Stimulated activated CD4-positive, alpha-beta T cell treated with anti-CD3 and anti-CD28 coated beads, Interleukin-2, amount 100 ng/mL, for 48 hours (primary cell): Measurements from ENCODE around the gene SPIN1.

Experiments used
- DNase-seq, 2 donors: peaks; one replicate each; pipeline ENCODE4 v3.0.0-alpha.2; 2020

SPIN1 gene

DNA sequence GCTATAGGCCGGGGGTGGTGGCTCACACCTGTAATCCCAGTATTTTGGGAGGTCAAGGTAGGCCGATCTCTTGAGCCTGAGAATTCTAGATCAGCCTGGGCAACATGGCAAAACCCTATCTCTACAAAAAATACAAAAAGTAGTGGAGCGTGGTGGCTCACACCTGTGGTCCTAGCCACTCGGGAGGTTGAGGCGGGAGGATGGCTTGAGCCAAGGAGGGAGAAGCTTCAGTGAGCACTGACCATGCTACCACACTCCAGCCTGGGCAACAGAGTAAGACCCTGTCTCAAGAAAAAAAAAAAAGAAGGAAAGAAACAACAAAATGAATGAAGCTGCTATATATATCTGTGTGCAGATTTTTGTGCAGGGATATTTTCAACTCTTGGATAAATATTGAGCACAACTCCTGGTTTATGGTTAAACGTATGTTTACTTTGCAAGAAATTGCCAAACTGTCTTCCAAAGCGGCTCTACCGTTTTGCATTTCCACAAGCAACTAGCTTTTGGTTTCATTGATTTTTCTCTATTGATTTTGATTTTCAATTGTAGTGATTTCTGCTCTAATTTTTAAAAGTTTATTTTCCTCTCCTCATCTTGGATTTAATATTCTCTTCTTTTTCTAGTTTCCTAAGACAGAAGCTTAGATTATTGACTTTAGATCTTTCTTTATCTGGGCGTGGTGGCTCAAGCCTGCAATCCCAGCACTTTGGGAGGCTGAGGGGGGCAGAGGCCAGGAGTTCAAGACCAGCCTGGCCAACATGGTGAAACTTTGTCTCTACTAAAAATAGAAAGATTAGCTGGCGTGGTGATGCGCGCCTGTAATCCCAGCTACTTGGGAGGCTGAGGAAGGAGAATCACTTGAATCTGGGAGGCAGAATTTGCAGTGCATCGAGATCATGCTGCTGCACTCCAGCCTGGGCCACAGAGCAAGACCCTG is 49.2 kb downstream of the SPIN1 start:
- no peak for DNase-seq

DNA sequence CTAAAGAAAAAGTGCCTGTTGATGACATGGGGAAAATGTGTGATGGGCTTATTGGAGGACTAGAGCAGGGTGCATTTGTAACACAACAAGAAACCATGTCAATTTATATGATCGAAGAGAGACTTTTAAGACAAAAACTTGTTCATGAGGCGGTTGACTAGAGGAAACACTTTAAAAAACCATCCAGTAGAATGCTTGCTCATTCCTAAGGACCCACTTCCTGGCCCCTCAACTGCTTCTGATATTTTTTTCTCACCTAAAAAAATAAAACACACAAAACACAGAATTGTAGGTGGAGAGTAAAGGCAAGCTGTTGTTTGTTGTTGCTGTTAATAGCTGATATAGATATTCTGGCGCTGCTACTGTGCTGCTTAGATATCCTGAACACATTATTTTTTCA is 50.6 kb downstream of the SPIN1 start:
- no peak for DNase-seq

DNA sequence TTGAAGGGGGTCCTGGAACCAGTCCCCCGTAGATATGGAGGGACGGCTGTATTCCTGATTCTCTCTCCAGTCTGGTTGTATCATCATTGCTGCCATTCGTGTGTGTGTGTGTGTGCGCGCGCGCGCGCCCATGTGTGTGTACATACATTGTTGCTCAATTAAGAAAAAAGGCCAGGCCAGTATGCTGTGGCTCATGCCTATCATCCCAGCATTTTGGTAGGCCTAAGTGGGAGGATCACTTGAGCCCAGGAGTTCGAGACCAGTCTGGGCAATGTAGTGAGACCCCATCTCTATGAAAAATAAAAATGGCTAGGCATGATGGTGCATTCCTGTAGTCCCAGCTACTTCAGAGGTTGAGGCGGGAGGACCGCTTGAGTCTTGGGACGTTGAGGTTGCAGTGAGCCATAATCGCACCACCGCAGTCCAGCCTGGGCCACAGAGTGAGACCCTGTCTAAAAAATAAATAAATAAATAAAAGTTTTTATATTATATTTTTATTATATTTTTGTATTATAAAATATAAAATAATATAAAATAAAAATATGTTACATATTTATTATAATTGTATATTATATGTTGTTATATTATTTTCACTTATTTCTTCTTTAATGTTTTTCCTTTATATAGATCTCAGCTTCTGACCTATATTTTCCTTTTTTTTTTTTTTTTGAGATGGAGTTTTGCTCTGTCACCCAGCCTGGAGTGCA is 53.2 kb downstream of the SPIN1 start:
- no peak for DNase-seq

DNA sequence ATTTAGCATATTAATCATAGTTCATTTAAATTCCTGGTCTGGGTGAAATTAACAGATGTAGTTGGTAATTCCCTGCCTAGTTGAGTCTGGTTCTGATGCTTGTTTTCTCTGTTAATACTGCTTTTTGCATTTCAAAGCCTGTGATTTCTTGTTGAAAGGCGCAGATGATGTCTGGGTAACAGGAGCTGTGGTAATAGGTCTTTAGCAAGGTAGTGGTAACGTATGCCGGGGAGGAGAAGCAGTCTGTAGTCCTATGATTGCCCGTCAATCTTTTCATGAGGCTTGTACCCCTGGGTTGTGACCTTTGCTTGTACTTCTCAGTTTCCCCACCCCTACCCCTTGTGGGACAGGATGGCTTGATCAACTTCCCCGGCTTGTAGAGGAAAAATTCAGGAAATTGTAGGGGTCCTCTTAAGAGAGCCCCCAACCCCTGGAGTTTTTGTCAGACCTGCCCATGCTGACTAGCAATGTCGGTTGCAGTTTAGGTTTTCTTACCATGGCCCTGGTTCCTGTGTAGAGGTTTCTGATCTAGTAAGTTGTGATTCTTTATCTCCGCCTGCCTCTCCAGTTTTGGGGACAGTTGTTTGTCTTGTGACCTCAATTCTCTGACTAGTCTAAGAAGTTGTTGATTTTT is 55.4 kb downstream of the SPIN1 start:
- no peak for DNase-seq

DNA sequence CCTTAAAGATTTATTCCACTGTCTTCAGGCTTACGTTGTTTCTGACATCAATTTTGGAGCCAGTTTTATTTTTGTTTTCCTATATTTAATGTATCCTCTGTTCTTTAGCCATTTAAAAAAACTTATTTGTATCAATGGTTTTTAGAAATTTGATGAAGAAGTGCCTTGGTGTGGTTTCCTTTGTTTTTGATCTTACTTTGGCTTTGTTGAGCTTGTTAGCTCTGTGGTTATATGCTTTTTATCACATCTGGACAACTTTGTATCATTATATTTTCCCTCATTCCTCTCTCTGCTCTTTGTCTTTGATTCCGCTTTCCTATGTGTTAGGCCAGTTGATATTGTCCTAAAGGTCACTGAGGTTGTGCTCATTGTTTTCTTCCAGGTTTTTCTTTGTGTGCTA is 58.5 kb downstream of the SPIN1 start:
- DNase-seq: no peak

DNA sequence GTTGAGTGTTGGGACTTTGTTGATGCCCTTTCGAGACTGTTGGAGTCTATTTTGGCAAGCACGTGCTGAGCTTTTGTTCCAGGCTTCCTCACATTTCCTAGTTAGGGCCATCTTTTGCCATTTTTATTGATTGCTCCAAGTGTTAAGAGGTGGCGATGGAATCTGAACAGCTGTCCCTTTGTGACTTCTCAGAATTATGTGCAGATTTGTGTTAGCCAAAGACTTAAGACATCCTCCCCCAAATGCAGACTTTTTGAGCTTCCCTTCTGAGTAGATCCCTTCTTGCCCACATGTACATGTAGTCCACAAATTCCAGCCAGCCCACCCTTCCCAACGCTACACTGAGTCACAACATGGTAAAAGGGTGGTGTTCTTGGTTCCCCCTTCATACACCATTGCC is 59.2 kb downstream of the SPIN1 start:
- no peak for DNase-seq

DNA sequence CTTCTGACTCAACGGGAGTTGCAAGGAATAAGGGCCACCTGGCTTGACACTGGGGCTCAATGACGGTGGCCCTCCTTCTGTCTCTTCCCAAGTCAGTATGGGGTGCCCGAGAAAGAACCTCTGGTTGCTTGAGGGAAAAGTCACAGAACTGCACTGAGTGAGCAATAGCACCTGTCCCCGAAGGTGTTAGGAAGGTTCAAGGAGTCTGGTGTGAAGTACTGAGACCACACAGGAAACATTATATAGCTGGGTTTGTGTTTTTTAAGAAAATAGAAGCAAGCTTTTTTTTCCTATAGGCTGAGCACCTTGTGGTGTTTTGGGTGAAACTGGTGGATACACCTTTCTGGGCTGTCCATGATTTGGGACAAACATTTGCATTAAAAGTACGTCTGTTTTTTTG is 62.9 kb downstream of the SPIN1 start:
- DNase-seq: no peak

DNA sequence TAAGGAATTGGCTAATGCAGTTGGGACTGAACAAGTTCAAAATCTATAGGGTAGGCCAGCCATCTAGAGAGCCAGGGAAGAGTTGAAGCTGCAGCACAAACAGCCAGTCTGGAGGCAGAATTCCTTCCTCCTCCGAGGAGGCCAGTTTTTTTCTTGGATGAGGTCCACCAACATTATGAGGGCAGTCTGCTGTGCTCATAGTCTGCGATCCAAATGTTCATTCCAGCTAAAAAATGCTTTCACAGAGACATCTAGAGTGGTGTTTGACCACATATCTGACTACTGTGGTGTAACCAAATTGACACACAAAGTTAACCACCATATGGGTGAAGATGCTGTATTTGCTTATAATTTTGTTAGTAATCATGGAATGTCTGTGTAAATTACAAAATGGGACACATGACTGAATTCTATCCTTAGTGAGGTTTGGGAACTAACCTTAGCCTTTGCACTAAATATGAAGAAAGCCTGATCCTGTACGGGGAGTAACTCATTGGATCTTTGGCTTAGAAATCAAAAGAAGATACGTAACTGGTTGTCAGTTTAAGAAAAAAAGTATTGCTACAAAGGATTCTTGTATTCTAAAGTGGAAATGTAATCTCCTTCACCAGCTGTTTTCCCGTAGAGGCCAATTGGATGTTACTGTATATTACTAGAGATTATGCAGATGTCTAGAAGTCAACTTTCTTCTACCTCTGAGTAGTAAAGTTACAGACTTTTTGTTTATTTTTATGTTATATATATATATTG is 70.6 kb downstream of the SPIN1 start:
- no peak for DNase-seq

DNA sequence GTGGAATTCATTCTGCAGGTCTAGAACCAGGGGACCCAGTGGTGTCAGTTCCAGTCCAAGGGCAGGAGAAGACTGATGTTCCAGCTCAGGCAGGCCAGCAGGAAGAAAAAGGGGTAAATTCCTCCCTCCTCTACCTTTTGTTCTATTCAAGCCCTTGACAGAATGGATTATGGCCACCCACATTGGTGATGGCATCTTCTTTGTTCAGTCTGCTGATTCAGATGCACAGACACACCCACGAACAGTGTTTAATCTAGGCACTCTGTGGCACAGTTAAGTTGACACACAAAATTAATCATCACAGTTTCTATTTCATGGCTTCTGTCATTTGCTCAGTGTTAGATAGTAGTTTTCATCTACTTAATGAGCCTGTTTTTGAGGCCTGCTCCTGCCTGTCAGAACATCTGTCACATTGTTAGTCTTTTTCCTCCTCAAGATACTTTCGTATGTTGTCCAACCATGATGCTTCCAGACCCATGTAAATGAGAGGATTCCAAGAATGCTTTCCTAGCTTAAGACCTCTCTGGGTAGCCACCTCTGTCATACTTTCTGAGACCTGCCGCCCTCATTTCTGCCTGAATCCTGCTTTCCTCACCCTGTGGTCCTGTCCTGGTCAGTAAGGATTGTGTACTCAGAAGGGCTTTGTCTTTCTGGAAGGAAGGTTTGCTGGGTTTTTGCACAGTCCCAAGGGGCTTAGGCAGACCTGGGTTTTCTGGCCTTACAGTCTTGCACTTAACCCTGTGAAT is 72.5 kb downstream of the SPIN1 start:
- peak in 1 of 2 donors; percentile 7 for DNase-seq

DNA sequence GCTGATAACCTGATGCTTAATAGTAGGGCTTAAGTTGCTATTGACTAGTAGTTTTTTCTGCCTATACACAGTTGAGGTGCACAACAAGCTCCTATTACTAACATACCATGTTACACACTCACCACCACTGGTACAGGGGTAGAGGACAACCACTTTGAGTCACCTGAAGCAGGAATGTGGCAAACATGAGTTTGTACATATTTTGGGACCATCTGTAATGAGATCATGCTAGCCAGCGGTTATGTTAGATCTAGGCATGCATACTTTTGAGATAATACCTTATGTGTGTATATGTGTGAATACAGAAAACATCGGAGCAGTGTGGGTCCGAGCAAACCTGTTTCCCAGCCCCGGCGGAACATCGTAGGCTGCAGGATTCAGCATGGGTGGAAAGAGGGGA is 73.9 kb downstream of the SPIN1 start:
- no peak for DNase-seq

DNA sequence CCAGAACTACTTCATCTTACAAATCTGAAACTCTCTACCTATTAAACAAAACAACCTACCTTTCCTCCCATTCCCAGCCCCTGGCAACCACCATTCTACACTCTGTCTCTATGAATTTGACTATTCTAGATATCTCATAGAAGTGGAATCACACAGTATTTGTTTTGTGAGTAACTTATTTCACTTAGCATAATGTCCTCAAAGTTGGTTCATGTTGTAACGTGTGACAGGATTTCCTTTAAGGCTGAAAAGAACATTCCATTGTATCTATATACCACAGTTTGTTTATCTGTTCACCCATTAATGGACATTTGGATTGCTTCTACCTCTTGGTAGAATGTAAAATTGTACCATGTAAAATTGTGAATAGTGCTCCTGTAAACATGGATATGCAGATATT is 76.6 kb downstream of the SPIN1 start:
- DNase-seq: no peak

DNA sequence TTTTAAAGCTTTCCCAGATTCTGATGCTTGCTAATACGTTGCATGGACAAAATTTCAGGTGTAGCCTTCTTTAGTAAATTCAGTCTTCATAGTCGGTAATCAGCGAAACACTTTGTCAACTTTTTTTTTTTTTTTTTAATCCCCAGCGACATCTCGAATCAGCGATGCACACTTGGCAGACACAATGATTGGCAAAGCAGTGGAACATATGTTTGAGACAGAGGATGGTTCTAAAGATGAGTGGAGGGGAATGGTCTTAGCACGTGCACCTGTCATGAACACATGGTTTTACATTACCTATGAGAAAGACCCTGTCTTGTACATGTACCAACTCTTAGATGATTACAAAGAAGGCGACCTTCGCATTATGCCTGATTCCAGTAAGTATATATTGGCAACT is 80.0 kb downstream of the SPIN1 start:
- no peak for DNase-seq

DNA sequence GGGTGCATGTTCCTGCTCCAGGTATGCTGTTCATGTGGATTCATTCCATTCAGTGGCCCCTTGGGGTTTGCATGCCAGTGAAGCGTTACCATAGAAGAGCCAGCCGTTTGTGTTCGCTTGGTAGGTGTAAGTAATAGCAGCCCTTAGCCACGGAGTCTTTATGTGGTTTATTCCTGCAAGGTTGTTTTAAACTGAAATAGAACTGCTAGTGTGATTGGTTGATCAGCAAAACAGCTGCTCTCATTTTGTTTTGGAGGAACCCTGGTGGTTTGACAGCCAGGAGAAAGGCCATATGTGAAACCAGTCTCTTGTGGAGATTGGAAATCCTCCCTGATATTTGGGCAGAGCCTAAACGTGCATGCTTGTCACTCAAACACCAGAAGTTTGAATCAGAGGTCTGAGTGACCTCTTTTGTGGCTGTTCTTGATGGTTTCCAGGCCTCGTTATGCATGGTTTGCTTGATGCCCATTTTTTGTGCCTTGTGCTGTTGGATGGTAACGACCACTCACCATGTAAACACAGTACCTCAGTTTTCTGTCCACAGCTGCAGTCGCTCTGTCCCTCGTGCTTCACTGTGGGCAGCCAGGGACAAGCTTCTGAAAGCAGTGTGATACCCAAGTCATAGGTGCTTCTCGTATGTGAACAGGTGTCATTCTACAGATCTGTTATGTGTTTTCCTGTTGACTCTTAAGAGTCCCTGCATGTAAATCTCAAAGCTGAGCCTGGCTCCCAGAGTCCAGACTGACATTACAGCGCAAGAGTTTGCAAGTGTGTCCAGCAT is 88.4 kb downstream of the SPIN1 start:
- peak in 1 of 2 donors; percentile 5 for DNase-seq

DNA sequence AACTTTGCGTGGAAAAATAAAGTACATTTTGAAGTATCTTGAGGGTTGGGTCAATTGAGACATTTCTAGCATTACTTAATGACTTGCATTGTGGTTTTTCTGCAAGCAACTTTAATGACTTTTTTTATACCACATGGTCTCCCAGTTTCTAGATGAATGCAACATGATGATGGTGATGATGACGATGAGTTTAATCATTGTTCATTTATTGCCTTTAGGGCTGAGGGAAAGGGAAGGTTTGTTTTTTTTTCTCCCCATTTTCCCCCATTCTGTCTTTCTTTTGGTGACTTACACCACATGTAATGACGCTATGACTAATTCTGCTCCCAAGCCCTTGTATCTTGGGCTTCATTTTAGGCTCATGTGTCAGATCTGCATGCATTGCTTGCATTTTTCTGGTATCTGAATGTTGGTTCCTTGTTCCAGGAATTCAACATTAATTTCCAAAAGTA is 89.1 kb downstream of the SPIN1 start:
- DNase-seq: no peak

DNA sequence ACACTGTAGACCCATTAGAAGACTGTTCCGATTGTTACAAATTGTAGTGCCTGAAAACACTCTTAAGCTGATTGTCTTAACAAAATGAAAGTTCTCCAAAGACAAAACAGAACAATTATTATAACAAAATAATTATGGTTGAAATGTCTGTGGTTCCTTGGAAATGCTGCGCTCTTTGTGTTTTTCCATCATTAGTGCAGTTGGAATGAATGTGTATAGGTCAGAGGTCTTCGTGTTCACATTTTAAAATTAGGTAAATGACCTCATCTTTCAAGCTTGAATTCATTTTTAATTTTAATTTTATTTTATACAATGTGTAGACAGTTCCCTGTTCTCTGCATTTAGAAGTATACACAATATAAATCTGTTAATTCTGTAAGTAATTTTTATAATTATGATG is 90.0 kb downstream of the SPIN1 start:
- no peak for DNase-seq

DNA sequence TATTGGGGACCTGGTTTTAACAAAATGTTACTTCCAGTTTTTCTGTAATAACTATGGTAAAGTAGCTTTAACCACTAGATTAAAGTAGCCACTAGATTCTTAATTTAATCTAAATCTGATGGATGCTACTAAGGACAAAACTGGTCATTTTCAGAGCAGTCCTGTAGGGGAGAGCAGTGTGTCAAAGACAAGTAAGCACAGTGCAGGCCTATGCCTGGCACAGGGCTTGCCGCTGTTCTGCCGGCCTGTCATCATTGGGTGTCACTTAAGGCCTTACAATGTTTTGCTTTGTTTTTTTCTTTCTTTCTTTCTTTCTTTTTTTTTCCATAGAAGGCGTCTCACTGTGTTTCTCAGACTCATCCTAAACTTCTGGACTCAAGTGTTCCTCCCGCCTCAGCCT is 93.7 kb downstream of the SPIN1 start:
- no peak for DNase-seq

DNA sequence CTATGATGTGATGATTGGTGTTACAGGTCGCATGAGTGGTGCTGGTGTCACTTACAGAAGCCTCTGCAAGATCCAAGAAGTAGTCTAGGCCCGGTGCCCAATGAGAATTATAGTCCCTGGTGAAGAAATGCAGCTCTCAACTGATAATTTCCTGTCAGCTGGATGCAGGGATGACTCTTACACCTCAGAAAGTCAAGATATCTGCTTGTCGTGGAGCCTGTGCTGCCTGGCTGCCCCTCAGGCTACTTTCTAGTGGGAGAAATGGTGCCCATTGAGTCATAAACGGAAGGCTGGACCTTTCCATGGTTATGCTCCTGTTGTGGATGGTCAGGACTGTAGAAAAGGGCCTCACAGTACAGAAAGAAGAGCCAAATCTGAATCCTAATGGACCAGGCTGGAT is 99.9 kb downstream of the SPIN1 start:
- no peak for DNase-seq

DNA sequence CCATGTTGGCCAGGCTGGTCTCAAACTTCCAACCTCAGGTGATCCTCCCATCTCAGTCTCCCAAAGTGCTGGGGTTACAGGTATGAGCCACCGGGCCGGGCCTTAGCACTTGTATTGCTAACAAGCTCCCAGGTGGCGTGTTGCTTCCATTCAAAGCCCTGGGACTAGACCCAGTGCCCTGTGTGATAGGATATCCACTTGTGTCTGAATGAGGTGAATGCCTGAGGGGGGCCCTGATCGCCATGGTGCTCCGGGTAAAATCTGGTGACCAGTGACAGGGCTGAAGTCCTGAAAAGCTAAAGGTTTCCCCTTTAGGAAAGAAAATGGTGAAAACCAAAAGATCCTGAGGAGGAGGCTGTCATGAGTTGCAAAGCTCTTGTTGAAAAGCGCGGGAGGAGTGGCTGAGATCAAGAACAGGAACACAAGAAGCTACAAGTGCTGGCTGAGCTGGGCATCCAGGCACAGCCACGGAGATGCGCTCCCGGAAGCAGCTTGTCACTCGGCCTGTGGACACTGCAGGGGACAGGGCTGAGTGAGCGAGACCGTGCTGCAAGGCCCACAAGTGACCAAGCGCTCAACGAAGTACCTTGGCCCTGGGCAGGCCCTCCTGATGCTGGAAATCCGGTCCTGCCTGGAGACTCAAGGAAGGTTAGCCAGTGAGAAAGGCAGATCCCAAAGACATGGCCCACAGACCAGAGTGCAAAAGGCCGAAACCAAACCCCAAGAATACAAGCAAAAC is 106.9 kb downstream of the SPIN1 start:
- DNase-seq: no peak

DNA sequence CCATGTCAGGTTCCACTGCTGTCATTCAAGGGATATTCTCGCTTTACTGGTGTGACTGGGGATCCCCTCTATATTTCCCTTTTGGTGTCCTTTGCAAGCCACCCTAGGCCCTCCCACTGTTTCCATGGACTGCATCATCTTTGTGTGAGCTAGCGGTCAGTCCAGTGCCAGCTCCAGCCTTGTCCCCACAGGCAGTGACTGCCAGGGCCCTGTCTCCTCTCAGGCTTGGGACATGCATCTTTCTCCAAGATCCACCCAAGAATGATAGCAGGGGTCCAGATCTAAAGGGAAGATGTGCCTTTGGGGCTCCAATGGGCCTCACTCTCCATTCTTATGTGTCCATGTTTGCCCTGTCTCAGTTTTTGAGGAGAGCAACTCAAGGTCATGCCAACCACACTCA is 109.0 kb downstream of the SPIN1 start:
- DNase-seq: no peak

DNA sequence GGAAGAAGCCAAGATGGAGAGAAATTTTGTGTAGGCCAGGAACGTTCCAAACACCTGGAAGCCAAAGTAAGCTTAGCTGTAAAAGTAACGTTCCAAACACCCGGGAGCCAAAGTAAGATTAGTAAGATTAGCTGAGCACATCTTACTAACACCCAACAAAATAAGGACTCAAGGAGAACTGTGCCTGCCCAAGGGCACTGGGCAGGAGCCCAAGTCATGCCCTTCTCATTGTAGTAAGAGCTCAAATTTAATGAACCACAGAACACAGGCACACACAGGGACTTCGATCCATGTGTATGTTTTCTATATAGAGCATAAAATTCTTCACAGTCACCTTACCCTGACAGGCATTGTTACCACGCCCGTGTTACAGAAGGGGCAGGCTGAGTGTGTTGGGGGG is 110.6 kb downstream of the SPIN1 start:
- DNase-seq: no peak

DNA sequence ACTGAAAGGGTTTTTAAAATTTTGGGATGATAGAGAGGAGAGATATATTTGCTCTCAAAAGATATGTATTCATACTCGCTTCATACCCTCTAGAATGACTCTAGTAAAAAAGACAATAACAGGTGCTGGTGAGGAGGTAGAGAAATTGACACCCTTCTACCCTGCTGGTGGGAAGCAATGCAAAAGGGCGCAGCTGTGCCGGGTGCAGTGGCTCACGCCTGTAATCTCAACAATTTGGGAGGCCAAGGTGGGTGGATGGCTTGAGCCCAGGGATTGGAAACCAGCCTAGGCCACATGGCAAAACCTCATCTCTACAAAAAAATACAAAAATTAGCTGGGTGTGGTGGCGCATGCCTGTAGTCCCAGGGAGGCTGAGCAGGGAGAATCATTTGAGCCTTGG is 112.8 kb downstream of the SPIN1 start:
- DNase-seq: no peak
